ENCODE data around the gene CCDC15.

GRCh38 chr11:125061281-125061680 lies 107.3 kb downstream of the CCDC15 start:
- TF ChIP-seq POLR2A (IDR thresholded peaks at IDR 0.05): no peak
- no peak for TF ChIP-seq CTCF (IDR thresholded peaks at IDR 0.05)

All from body of pancreas (tissue), 4 donors.